HG03103 (cell line): ENCODE data around the gene SYNGR2.

Source experiments
- ATAC-seq: cut with Tn5 transposase; IDR thresholded peaks from one replicate; pipeline ENCODE4 v1.9.1; 2021; ENCODE audit warnings: low read depth; ENCODE audit not compliant: unreplicated experiment

SYNGR2 gene

DNA sequence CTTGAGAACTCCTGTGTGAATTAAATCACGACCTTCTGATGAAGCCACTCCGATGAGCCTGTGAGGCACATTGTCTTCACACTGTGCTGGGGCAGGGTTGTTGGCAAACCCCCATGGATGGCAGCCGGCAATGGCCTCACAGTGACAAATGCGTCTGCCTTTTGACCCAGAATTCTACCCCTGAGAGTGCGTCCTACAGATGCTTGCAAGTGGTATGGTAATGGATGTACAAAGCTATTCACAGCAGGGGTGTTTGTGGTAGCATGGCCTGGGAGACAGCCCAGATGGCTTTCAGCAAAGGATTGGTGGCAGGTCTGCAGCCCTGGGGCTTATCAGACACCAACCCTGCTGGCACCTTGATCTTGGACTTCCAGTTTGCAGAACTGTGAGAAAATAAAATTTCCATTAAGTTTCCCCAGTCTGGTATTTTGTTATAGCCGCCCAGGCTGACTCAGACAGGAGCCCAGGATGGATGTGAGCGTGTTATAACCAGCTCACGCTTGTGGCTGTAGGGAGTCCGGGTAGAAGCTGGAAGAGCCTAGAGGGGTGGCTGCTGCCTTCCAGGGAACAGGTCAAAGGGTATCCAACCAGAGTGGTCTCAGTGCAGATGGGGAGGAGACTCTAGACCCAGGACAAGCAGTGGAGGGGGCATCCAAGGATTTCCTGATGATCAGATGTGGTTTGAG lies 28.9 kb downstream of the SYNGR2 start:
- no peak for ATAC-seq

DNA sequence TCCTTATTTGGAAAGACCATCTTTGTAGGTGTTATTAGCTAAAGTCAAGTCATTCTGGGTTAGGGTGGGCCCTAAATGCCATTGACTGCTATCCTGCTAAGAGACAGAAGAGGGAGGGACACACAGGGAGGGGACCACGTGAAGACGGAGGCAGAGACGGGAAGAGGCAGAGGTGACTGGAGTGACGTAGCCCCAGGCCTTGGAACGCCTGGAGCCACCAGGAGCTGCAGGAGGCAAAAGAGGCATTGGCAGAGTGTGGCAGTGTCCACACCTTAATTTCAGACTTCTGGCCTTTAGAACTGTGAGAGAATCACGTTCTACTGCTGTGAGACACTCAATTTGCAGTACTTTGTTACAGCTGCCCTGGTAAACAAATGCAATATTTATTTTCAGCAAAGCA lies 32.1 kb downstream of the SYNGR2 start:
- ATAC-seq: no peak

DNA sequence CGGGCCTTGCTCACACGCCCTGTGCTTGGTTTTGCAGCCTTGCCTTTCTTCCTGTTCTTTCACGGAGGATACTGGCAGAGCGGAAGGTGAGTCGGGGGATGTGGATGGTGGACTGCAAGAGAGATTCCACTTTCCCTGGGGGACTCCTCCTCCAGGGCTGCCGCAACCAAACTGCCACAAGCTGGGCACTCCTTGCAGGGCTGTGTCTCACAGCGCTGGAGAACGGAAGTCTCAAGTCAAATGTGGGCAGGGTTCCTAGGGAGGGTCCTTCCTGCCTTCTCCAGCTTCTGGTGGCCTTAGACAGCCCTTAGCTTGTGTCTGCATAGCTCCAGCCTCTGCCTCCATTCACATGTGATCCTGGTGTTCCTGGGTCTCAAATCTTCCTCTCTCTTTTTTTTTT lies 34.3 kb downstream of the SYNGR2 start:
- ATAC-seq: no peak

DNA sequence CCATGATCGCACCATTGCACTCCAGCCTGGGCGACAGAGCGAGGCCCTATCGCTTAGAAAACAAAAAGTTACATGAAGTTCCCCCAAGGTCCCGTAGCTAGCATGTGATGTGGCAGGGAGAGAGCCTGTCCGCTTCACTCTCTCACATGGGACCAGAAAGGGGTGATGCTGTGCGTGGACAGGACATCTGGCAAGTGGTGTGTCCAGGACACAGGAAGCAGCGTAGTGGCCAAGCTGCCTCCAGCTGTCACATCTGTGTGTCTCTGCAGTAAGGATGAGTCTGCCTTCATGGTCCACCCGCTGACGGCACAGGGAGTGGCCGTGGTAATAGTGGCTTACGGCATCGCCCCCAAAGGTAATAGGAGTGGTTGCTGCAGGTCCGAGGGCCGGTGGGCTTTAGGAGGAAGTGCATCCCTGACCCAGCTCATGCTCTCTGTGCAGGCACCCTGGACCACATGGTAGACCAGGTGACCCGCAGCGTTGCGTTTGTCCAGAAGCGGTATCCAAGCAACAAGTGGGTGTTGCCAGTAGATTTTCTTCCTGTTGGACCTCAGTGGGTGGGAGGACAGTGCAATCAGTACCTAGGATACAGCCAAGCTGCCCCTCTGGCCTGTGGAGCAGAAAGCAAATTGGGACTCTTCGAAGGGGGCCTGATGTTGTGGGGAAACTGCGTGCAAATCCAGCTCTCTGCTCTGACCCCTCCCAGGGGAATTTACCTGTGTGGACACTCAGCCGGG lies 36.2 kb downstream of the SYNGR2 start:
- no peak for ATAC-seq

DNA sequence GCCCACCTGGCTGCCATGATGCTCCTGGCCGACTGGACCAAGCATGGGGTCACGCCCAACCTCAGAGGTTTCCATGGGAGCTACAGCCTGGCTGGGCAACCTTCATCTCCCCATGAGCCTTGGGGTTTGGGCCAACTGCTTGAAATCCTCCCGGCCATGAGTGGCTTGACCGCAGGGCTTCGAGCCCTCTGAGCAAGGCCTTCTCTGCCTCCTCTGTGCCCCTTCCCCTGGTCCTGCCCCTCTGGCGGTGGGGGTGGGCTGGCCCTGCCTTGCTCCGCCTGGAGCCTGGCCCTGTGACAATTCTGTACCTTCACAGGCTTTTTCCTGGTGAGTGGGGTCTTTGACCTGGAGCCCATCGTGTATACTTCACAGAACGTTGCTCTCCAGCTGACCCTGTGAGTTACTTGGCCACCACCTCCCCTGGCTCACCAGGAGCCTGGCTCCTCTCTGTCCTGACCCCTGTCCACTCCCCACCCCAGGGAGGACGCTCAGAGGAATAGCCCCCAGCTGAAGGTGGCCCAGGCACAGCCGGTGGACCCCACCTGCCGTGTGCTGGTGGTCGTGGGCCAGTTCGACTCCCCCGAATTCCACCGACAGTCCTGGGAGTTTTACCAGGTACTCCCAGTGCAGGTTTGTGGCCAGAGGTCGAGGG lies 36.9 kb downstream of the SYNGR2 start:
- ATAC-seq: no peak

DNA sequence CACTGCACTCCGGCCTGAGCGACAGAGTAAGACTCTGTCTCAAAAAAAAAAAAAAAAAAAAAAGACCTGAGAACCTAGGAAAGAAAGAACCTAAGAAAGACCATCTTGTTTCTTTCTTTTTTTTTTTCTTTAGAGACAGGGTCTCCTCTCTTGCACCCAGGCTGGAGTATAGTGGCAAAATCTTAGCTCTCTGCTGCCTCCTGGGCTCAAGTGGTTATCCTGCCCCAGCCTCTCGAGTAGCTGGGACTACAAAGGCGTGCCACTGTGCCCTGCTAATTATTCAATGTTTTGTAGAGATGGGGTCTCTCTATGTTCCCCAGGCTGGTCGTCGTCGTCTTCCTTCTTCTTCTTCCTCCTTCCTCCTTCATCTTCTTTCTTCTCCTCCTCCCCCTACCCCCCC lies 37.9 kb downstream of the SYNGR2 start:
- ATAC-seq: no peak

DNA sequence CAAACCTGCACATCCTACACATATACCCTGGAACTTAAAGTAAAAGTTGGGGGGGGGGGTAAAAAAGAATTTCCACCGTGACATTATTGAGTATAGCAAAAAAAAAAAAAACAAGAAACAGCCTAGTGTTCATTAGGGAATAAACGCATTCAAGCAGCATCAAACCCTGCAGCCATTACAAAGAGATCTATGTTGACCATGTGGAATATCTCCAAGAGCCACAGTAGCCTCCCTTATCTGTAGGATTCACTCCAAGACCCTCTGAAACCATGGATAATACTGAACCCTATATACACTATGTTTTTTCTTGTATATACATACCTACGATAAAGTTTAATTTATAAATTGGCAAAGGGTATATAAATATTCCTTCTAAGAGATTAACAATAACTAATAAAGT lies 40.1 kb downstream of the SYNGR2 start:
- no peak for ATAC-seq

DNA sequence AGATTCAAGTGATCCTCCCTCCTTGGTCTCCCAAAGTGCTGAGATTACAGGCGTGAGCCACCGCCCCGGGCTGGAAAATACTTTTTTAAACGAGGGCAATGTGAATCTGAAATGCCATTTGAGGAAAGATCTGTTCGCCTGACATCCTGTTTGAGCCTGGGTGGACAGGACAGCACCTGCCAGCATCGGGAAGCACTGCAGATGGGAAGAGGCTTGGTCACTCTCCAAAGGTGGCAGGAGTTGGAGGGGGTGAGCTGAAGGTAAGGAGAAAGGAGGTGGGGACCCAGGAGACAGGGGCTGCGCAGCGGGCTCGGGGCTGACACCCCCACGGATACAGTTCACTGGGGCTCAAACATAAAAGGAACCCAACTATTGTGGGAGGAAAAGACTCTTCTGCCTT lies 41.7 kb downstream of the SYNGR2 start:
- no peak for ATAC-seq

DNA sequence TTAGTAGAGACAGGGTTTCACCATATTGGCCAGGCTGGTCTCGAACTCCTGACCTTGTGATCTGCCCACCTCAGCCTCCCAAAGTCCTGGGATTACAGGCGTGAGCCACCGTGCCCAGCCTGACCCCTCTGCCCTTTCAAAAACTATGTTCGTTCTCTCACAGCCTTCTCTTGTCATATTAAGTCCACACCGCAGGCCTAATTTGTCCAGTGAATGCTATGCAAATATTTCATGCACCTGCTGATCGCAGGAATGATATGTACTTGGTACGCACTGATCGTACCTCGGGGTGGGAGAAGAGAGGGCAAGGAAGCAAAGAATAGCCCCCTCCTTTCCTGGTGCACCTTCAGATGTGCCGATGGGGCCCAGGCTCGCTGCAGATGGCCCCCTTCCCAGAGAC lies 42.7 kb downstream of the SYNGR2 start:
- ATAC-seq: no peak

DNA sequence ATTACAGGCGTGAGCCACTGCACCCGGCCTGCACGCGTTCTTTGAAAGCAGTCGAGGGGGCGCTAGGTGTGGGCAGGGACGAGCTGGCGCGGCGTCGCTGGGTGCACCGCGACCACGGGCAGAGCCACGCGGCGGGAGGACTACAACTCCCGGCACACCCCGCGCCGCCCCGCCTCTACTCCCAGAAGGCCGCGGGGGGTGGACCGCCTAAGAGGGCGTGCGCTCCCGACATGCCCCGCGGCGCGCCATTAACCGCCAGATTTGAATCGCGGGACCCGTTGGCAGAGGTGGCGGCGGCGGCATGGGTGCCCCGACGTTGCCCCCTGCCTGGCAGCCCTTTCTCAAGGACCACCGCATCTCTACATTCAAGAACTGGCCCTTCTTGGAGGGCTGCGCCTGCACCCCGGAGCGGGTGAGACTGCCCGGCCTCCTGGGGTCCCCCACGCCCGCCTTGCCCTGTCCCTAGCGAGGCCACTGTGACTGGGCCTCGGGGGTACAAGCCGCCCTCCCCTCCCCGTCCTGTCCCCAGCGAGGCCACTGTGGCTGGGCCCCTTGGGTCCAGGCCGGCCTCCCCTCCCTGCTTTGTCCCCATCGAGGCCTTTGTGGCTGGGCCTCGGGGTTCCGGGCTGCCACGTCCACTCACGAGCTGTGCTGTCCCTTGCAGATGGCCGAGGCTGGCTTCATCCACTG lies 45.8 kb downstream of the SYNGR2 start, which contains the start of gene BIRC5:
Gene BIRC5, plus strand, starts transcription at position 238 of the 690 bp plus-strand sequence. Its CDS starts 64 bp downstream, at position 302.
- ATAC-seq: peak; percentile 88

DNA sequence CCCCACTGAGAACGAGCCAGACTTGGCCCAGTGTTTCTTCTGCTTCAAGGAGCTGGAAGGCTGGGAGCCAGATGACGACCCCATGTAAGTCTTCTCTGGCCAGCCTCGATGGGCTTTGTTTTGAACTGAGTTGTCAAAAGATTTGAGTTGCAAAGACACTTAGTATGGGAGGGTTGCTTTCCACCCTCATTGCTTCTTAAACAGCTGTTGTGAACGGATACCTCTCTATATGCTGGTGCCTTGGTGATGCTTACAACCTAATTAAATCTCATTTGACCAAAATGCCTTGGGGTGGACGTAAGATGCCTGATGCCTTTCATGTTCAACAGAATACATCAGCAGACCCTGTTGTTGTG lies 46.3 kb downstream of the SYNGR2 start:
- no peak for ATAC-seq

DNA sequence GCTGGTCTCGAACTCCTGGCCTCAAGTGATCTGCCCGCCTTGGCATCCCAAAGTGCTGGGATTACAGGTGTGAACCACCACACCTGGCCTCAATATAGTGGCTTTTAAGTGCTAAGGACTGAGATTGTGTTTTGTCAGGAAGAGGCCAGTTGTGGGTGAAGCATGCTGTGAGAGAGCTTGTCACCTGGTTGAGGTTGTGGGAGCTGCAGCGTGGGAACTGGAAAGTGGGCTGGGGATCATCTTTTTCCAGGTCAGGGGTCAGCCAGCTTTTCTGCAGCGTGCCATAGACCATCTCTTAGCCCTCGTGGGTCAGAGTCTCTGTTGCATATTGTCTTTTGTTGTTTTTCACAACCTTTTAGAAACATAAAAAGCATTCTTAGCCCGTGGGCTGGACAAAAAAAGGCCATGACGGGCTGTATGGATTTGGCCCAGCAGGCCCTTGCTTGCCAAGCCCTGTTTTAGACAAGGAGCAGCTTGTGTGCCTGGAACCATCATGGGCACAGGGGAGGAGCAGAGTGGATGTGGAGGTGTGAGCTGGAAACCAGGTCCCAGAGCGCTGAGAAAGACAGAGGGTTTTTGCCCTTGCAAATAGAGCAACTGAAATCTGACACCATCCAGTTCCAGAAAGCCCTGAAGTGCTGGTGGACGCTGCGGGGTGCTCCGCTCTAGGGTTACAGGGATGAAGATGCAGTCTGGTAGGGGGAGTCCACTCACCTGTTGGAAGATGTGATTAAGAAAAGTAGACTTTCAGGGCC lies 51.2 kb downstream of the SYNGR2 start:
- ATAC-seq: no peak
